Duodenal mucosa (tissue), 2 donors: Measurements from ENCODE around the gene ANKS6.

Source experiments
- H3K27ac ChIP-seq: one replicate; pipeline ENCODE4 v1.7.0; 2013; ENCODE audit warnings: low read depth, low read length
- H3K27me3 ChIP-seq, 2 donors: one replicate each; pipeline ENCODE4 v1.7.0; 2013; ENCODE audit warnings: low read length in 2 of 2, control low read depth in 1 of 2; ENCODE audit not compliant: insufficient read depth in 2 of 2, control insufficient read depth in 1 of 2
- H3K36me3 ChIP-seq, 2 donors: one replicate each; pipeline ENCODE4 v1.7.0; 2013; ENCODE audit warnings: low read length in 2 of 2, control low read depth in 1 of 2; ENCODE audit not compliant: insufficient read depth in 2 of 2, control insufficient read depth in 1 of 2
- H3K4me1 ChIP-seq, 2 donors: one replicate each; pipeline ENCODE4 v1.7.0; 2013; ENCODE audit warnings: low read length in 2 of 2, control low read depth in 1 of 2; ENCODE audit not compliant: insufficient read depth in 2 of 2, control insufficient read depth in 1 of 2
- H3K4me3 ChIP-seq, 2 donors: one replicate each; pipeline ENCODE4 v1.7.0; 2013; ENCODE audit warnings: low read length in 2 of 2, low read depth in 1 of 2
- H3K9ac ChIP-seq, 2 donors: one replicate each; pipeline ENCODE4 v1.7.0; 2013; ENCODE audit warnings: low read length in 2 of 2, low read depth in 1 of 2
- H3K9me3 ChIP-seq, 2 donors: one replicate each; pipeline ENCODE4 v1.7.0; 2013; ENCODE audit warnings: low read length in 2 of 2, control low read depth in 1 of 2; ENCODE audit not compliant: control insufficient read depth in 1 of 2

The ANKS6 gene

GRCh38 chr9:98775831-98776441 lies 20.4 kb downstream of the ANKS6 start:
- Histone ChIP-seq H3K4me3 (no peak overlapping the region), H3K36me3 (peaks cover 1 to 34% of the 10 kb centered on the region in 2 donors), H3K9ac (no peak overlapping the region), H3K9me3 (no peaks in the 10 kb centered on the region), H3K4me1 (peaks cover 11 to 19% of the 10 kb centered on the region in 2 donors), H3K27me3 (no peaks in the 10 kb centered on the region), H3K27ac (no peak overlapping the region)

GRCh38 chr9:98774746-98775145 lies 21.6 kb downstream of the ANKS6 start:
- peaks cover 5 to 45% of the 10 kb centered on the region in 2 donors for H3K36me3 ChIP-seq
- H3K27ac ChIP-seq: no peak overlapping the region
- H3K9ac ChIP-seq: no peak overlapping the region
- no peaks in the 10 kb centered on the region for H3K9me3 ChIP-seq
- no peaks in the 10 kb centered on the region for H3K27me3 ChIP-seq
- no peak overlapping the region for H3K4me3 ChIP-seq
- H3K4me1 ChIP-seq: peaks cover 11% of the 10 kb centered on the region in 2 donors

- peaks cover 5 to 45% of the 10 kb centered on the region in 2 donors for H3K36me3 ChIP-seq
- peaks cover 6% of the 10 kb centered on the region in 2 donors for H3K4me1 ChIP-seq
- H3K4me3 ChIP-seq: no peak overlapping the region
- no peak overlapping the region for H3K9ac ChIP-seq
- no peaks in the 10 kb centered on the region for H3K9me3 ChIP-seq
- H3K27me3 ChIP-seq: no peaks in the 10 kb centered on the region
- H3K27ac ChIP-seq: no peak overlapping the region
These were observed 22.6 kb downstream of the ANKS6 start for GRCh38 chr9:98773721-98774120.

- Histone ChIP-seq H3K9ac (no peak overlapping the region), H3K9me3 (no peaks in the 10 kb centered on the region), H3K4me1 (no peaks in the 10 kb centered on the region), H3K27me3 (no peaks in the 10 kb centered on the region), H3K4me3 (no peak overlapping the region), H3K36me3 (peaks cover 7 to 56% of the 10 kb centered on the region in 2 donors), H3K27ac (no peak overlapping the region)
These were observed 23.8 kb downstream of the ANKS6 start for GRCh38 chr9:98772364-98773155.

GRCh38 chr9:98771209-98771874 lies 25.0 kb downstream of the ANKS6 start:
- peaks cover 11 to 58% of the 10 kb centered on the region in 2 donors for H3K36me3 ChIP-seq
- H3K9ac ChIP-seq: no peak overlapping the region
- H3K27ac ChIP-seq: no peak overlapping the region

GRCh38 chr9:98770717-98771116 lies 25.6 kb downstream of the ANKS6 start:
- Histone ChIP-seq H3K36me3 (peaks cover 11 to 58% of the 10 kb centered on the region in 2 donors), H3K9ac (no peak overlapping the region), H3K9me3 (no peaks in the 10 kb centered on the region), H3K27me3 (no peaks in the 10 kb centered on the region), H3K4me1 (no peaks in the 10 kb centered on the region), H3K27ac (no peak overlapping the region), H3K4me3 (no peak overlapping the region)

More at GRCh38 chr9:98771209-98771874, 25.0 kb downstream of the ANKS6 start:
- Histone ChIP-seq H3K27me3 (no peaks in the 10 kb centered on the region), H3K4me1 (no peaks in the 10 kb centered on the region), H3K4me3 (no peak overlapping the region), H3K9me3 (no peaks in the 10 kb centered on the region)

GRCh38 chr9:98768344-98768743 lies 28.0 kb downstream of the ANKS6 start:
- Histone ChIP-seq H3K4me1 (no peaks in the 10 kb centered on the region), H3K27me3 (no peaks in the 10 kb centered on the region), H3K9me3 (peaks cover 0 to 2% of the 10 kb centered on the region in 2 donors), H3K9ac (no peak overlapping the region), H3K36me3 (peaks cover 16 to 48% of the 10 kb centered on the region in 2 donors), H3K4me3 (no peak overlapping the region), H3K27ac (no peak overlapping the region)

- H3K36me3 ChIP-seq: peaks cover 16 to 44% of the 10 kb centered on the region in 2 donors
- no peaks in the 10 kb centered on the region for H3K27me3 ChIP-seq
- no peaks in the 10 kb centered on the region for H3K4me1 ChIP-seq
- H3K27ac ChIP-seq: no peak overlapping the region
- H3K9me3 ChIP-seq: peaks cover 0 to 2% of the 10 kb centered on the region in 2 donors
- H3K4me3 ChIP-seq: no peak overlapping the region
- no peak overlapping the region for H3K9ac ChIP-seq
These were observed 28.4 kb downstream of the ANKS6 start for GRCh38 chr9:98767915-98768314.

- Histone ChIP-seq H3K9me3 (peaks cover 0 to 2% of the 10 kb centered on the region in 2 donors), H3K4me1 (no peaks in the 10 kb centered on the region), H3K36me3 (peaks cover 16 to 36% of the 10 kb centered on the region in 2 donors), H3K4me3 (no peak overlapping the region), H3K27me3 (no peaks in the 10 kb centered on the region), H3K9ac (no peak overlapping the region), H3K27ac (no peak overlapping the region)
These were observed 29.2 kb downstream of the ANKS6 start for GRCh38 chr9:98767196-98767595.

GRCh38 chr9:98766586-98766985 lies 29.8 kb downstream of the ANKS6 start:
- Histone ChIP-seq H3K4me3 (no peak overlapping the region), H3K27ac (no peak overlapping the region), H3K9me3 (peaks cover 0 to 2% of the 10 kb centered on the region in 2 donors), H3K27me3 (no peaks in the 10 kb centered on the region), H3K36me3 (peaks cover 16 to 30% of the 10 kb centered on the region in 2 donors), H3K9ac (no peak overlapping the region), H3K4me1 (no peaks in the 10 kb centered on the region)
